HUES6 (cell line): ENCODE measurements around the gene PDCD7.
"Not testable (repeated sequence)": the region's sequence is repeated elsewhere in the genome, so short reads cannot be mapped to it uniquely, and the experiment has no call there.

Experiments used
- H3K27ac ChIP-seq: 2 replicates; pipeline ENCODE4 v1.7.0; 2013; ENCODE audit warnings: low read depth, mild to moderate bottlenecking, low read length, inconsistent platforms
- H3K27me3 ChIP-seq: 2 replicates; pipeline ENCODE4 v1.6.1; 2013; ENCODE audit warnings: low read length; ENCODE audit not compliant: control insufficient read depth, insufficient read depth
- H3K36me3 ChIP-seq: 2 replicates; pipeline ENCODE4 v1.6.1; 2013; ENCODE audit warnings: low read length; ENCODE audit not compliant: control insufficient read depth, insufficient read depth
- H3K4me1 ChIP-seq: 2 replicates; pipeline ENCODE4 v1.6.1; 2013; ENCODE audit warnings: low read length; ENCODE audit not compliant: control insufficient read depth, insufficient read depth
- H3K4me3 ChIP-seq: 2 replicates; pipeline ENCODE4 v1.5.1; 2013; ENCODE audit warnings: low read depth, low read length
- H3K9ac ChIP-seq: one replicate; pipeline ENCODE4 v1.6.1; 2013; ENCODE audit warnings: mild to moderate bottlenecking, low read length
- H3K9me3 ChIP-seq: 2 replicates; pipeline ENCODE4 v1.6.1; 2013; ENCODE audit warnings: low read depth, low read length; ENCODE audit not compliant: control insufficient read depth, insufficient read depth

The PDCD7 gene

GRCh38 chr15:65100442-65100841 lies 33.2 kb downstream of the PDCD7 start:
- Histone ChIP-seq H3K9me3 (no peaks in the 10 kb centered on the region), H3K27ac (no peak overlapping the region), H3K4me1 (no peaks in the 10 kb centered on the region; the same call in 1 of the 2 replicates), H3K27me3 (no peaks in the 10 kb centered on the region; the same call in 1 of the 2 replicates), H3K4me3 (no peak overlapping the region), H3K9ac (no peak overlapping the region), H3K36me3 (peaks cover 30% of the 10 kb centered on the region)

- not testable (repeated sequence) for H3K27ac ChIP-seq, H3K9ac ChIP-seq, H3K4me1 ChIP-seq, H3K4me3 ChIP-seq, H3K9me3 ChIP-seq, H3K27me3 ChIP-seq
- H3K36me3 ChIP-seq = peaks cover 28% of the 10 kb centered on the region
Measured at GRCh38 chr15:65099801-65100200, 33.8 kb downstream of the PDCD7 start.

GRCh38 chr15:65099336-65099735 lies 34.3 kb downstream of the PDCD7 start:
- Histone ChIP-seq H3K4me3 (no peak overlapping the region), H3K27me3 (no peaks in the 10 kb centered on the region; the same call in 1 of the 2 replicates), H3K4me1 (no peaks in the 10 kb centered on the region; the same call in 1 of the 2 replicates), H3K9ac (no peak overlapping the region), H3K9me3 (no peaks in the 10 kb centered on the region), H3K36me3 (peaks cover 28% of the 10 kb centered on the region), H3K27ac (no peak overlapping the region)

GRCh38 chr15:65097651-65098263 lies 35.9 kb downstream of the PDCD7 start:
- no peak overlapping the region for H3K27ac ChIP-seq

GRCh38 chr15:65096481-65097385 lies 36.9 kb downstream of the PDCD7 start:
- H3K9me3 ChIP-seq = no peaks in the 10 kb centered on the region
- no peaks in the 10 kb centered on the region for H3K4me1 ChIP-seq
- no peak overlapping the region for H3K9ac ChIP-seq
- no peak overlapping the region for H3K27ac ChIP-seq
- H3K4me3 ChIP-seq = no peak overlapping the region
- H3K36me3 ChIP-seq = peaks cover 28% of the 10 kb centered on the region
- H3K27me3 ChIP-seq = no peaks in the 10 kb centered on the region

More at GRCh38 chr15:65097651-65098263, 35.9 kb downstream of the PDCD7 start:
- Histone ChIP-seq H3K9ac (no peak overlapping the region), H3K4me3 (no peak overlapping the region), H3K4me1 (no peaks in the 10 kb centered on the region; the same call in 1 of the 2 replicates), H3K27me3 (no peaks in the 10 kb centered on the region; the same call in 1 of the 2 replicates), H3K36me3 (peaks cover 28% of the 10 kb centered on the region), H3K9me3 (no peaks in the 10 kb centered on the region)

- Histone ChIP-seq H3K9ac (no peak overlapping the region), H3K4me3 (no peak overlapping the region), H3K4me1 (no peaks in the 10 kb centered on the region), H3K27me3 (no peaks in the 10 kb centered on the region), H3K9me3 (no peaks in the 10 kb centered on the region), H3K36me3 (peaks cover 27% of the 10 kb centered on the region), H3K27ac (no peak overlapping the region)
Measured at GRCh38 chr15:65095747-65096104, 37.9 kb downstream of the PDCD7 start.

- peaks cover 21% of the 10 kb centered on the region for H3K36me3 ChIP-seq
- H3K4me1 ChIP-seq = no peaks in the 10 kb centered on the region
- H3K27me3 ChIP-seq = no peaks in the 10 kb centered on the region
- H3K9me3 ChIP-seq = no peaks in the 10 kb centered on the region
- no peak overlapping the region for H3K9ac ChIP-seq
- H3K4me3 ChIP-seq = no peak overlapping the region
- no peak overlapping the region for H3K27ac ChIP-seq
Measured at GRCh38 chr15:65095011-65095746, 38.4 kb downstream of the PDCD7 start.

- Histone ChIP-seq H3K4me3 (no peak overlapping the region), H3K27me3 (no peaks in the 10 kb centered on the region), H3K9ac (no peak overlapping the region), H3K36me3 (peaks cover 19% of the 10 kb centered on the region), H3K9me3 (no peaks in the 10 kb centered on the region), H3K27ac (no peak overlapping the region), H3K4me1 (0 out of 2 replicates have a peak, but pooled peaks cover under 1% of the 10 kb centered on the region)
Measured at GRCh38 chr15:65094294-65094995, 39.2 kb downstream of the PDCD7 start.

GRCh38 chr15:65093793-65094170 lies 39.8 kb downstream of the PDCD7 start:
- H3K4me3 ChIP-seq, H3K27me3 ChIP-seq, H3K9me3 ChIP-seq, H3K27ac ChIP-seq, H3K9ac ChIP-seq, H3K4me1 ChIP-seq: not testable (repeated sequence)
- H3K36me3 ChIP-seq = peaks cover 12% of the 10 kb centered on the region; the same call in 1 of the 2 replicates

- no peaks in the 10 kb centered on the region for H3K27me3 ChIP-seq
- no peak overlapping the region for H3K27ac ChIP-seq
- H3K9me3 ChIP-seq = no peaks in the 10 kb centered on the region
- no peak overlapping the region for H3K9ac ChIP-seq
- peaks cover 12% of the 10 kb centered on the region for H3K4me1 ChIP-seq
- H3K4me3 ChIP-seq = no peak overlapping the region
- peaks cover 7% of the 10 kb centered on the region; the same call in 1 of the 2 replicates for H3K36me3 ChIP-seq
Measured at GRCh38 chr15:65092911-65093792, 40.5 kb downstream of the PDCD7 start.
